Astrocyte (in vitro differentiated cells and primary cell): ENCODE results near the gene PDE11A. TPM values are rescaled to one million over a fixed set of nuclear protein-coding genes. Genes with fewer than 3 reads are reported as not detected.
"Not testable (repeated sequence)": the region's sequence is repeated elsewhere in the genome, so short reads cannot be mapped to it uniquely, and the experiment has no call there.

ENCODE experiments used
- DNase-seq: peaks from one replicate; pipeline ENCODE4 v3.0.0-alpha.2; 2010; ENCODE audit warnings: low read depth
- FAIRE-seq: peaks from 2 replicates; lab custom pipeline; 2011; peaks lifted over from hg19 to GRCh38; lab: Jason Lieb, UNC
- H2AFZ ChIP-seq: 2 replicates; pipeline ENCODE4 v1.6.0; 2012; ENCODE audit warnings: low read depth, low read length, inconsistent platforms
- H3K27ac ChIP-seq: 2 replicates; pipeline ENCODE4 v1.5.1; 2011; ENCODE audit warnings: low read depth, low read length, inconsistent platforms
- H3K27me3 ChIP-seq: 2 replicates; pipeline ENCODE4 v1.6.0; 2011; ENCODE audit warnings: low read length, inconsistent platforms; ENCODE audit not compliant: insufficient read depth
- H3K36me3 ChIP-seq: 2 replicates; pipeline ENCODE4 v1.5.1; 2011; ENCODE audit warnings: low read length, inconsistent platforms; ENCODE audit not compliant: insufficient read depth
- H3K4me1 ChIP-seq: 2 replicates; pipeline ENCODE4 v1.5.1; 2011; ENCODE audit warnings: low read length, inconsistent platforms; ENCODE audit not compliant: insufficient read depth
- H3K4me2 ChIP-seq: 2 replicates; pipeline ENCODE4 v1.6.0; 2012; ENCODE audit warnings: low read length, inconsistent platforms
- H3K4me3 ChIP-seq: 2 replicates; pipeline ENCODE4 v1.5.1; 2011; ENCODE audit warnings: low read depth, mild to moderate bottlenecking, low read length, inconsistent platforms; ENCODE audit not compliant: insufficient read depth
- H3K79me2 ChIP-seq: 2 replicates; pipeline ENCODE4 v1.6.0; 2012; ENCODE audit warnings: mild to moderate bottlenecking, low read length, inconsistent platforms; ENCODE audit not compliant: insufficient read depth
- H3K9ac ChIP-seq: 2 replicates; pipeline ENCODE4 v1.6.0; 2012; ENCODE audit warnings: mild to moderate bottlenecking, low read length, inconsistent platforms
- H3K9me3 ChIP-seq: 2 replicates; pipeline ENCODE4 v1.5.1; 2012; ENCODE audit warnings: low read depth, mild to moderate bottlenecking, low read length, inconsistent platforms; ENCODE audit not compliant: insufficient read depth
- H4K20me1 ChIP-seq: 2 replicates; pipeline ENCODE4 v1.6.0; 2012; ENCODE audit warnings: low read length, inconsistent platforms; ENCODE audit not compliant: insufficient read depth
- H3K27ac Mint-ChIP-seq: one replicate; pipeline ENCODE4 v1.8.0; 2021; ENCODE audit warnings: mild to moderate bottlenecking, mixed read lengths; ENCODE audit not compliant: unreplicated experiment
- H3K27me3 Mint-ChIP-seq: one replicate; pipeline ENCODE4 v1.8.0; 2021; ENCODE audit warnings: low read depth, mixed read lengths; ENCODE audit not compliant: unreplicated experiment
- H3K36me3 Mint-ChIP-seq: one replicate; pipeline ENCODE4 v1.8.0; 2021; ENCODE audit warnings: low read depth, mixed read lengths; ENCODE audit not compliant: unreplicated experiment
- H3K4me1 Mint-ChIP-seq: one replicate; pipeline ENCODE4 v1.8.0; 2021; ENCODE audit warnings: low read depth, mixed read lengths; ENCODE audit not compliant: unreplicated experiment
- H3K4me3 Mint-ChIP-seq: one replicate; pipeline ENCODE4 v1.8.0; 2021; ENCODE audit warnings: mild to moderate bottlenecking, moderate library complexity, mixed read lengths; ENCODE audit not compliant: unreplicated experiment
- H3K9me3 Mint-ChIP-seq: one replicate; pipeline ENCODE4 v1.8.0; 2021; ENCODE audit warnings: mild to moderate bottlenecking, mixed read lengths; ENCODE audit not compliant: unreplicated experiment
- CTCF ChIP-seq: IDR thresholded peaks from 2 replicates; pipeline ENCODE4 v1.5.1; 2011; ENCODE audit warnings: low read depth, mild to moderate bottlenecking, inconsistent platforms, low read length, moderate library complexity; ENCODE audit not compliant: insufficient read depth
- EZH2 ChIP-seq: IDR thresholded peaks from 2 replicates; pipeline ENCODE4 v1.6.1; 2012; ENCODE audit warnings: mild to moderate bottlenecking, low read length, inconsistent platforms; ENCODE audit not compliant: insufficient read depth
- total RNA-seq: library from RNA; stranded (reverse); gene quantifications from 2 replicates; pipeline ENCODE4 v1.2.1, GENCODE V29; 2021

Gene PDE11A
- total RNA-seq, 1 donor from 2014 or later: 0.45 TPM

- H2AFZ ChIP-seq: no peak overlapping the region
- TF ChIP-seq CTCF (no peak), EZH2 (no peak)
- no peaks in the 10 kb centered on the region for H3K9me3 ChIP-seq
- no peak overlapping the region for H3K27ac Mint-ChIP-seq
- no peaks in the 10 kb centered on the region for H3K27me3 Mint-ChIP-seq
- no peaks in the 10 kb centered on the region for H3K36me3 Mint-ChIP-seq
- H3K4me3 Mint-ChIP-seq: no peak overlapping the region
- H3K27ac ChIP-seq: no peak overlapping the region
- no peaks in the 10 kb centered on the region for H3K4me1 Mint-ChIP-seq
- no peaks in the 10 kb centered on the region for H3K9me3 Mint-ChIP-seq
- no peaks in the 10 kb centered on the region for H3K79me2 ChIP-seq
- no peaks in the 10 kb centered on the region for H3K36me3 ChIP-seq
- no peak overlapping the region for H3K4me2 ChIP-seq
- H3K27me3 ChIP-seq: no peaks in the 10 kb centered on the region
- no peak for DNase-seq
- H3K9ac ChIP-seq: no peak overlapping the region
- no peaks in the 10 kb centered on the region for H4K20me1 ChIP-seq
- no peak for FAIRE-seq
- no peaks in the 10 kb centered on the region for H3K4me1 ChIP-seq
- H3K4me3 ChIP-seq: no peak overlapping the region
Observed at GRCh38 chr2:178044836-178045235, 27.7 kb downstream of the PDE11A start.

- Histone ChIP-seq H3K9ac (no peak overlapping the region), H3K4me3 (no peak overlapping the region), H2AFZ (no peak overlapping the region), H3K4me2 (no peak overlapping the region), H3K27ac (no peak overlapping the region), H3K9me3 (no peaks in the 10 kb centered on the region), H4K20me1 (no peaks in the 10 kb centered on the region), H3K4me1 (no peaks in the 10 kb centered on the region), H3K36me3 (no peaks in the 10 kb centered on the region), H3K79me2 (no peaks in the 10 kb centered on the region), H3K27me3 (no peaks in the 10 kb centered on the region)
- H3K9me3 Mint-ChIP-seq: no peaks in the 10 kb centered on the region
- DNase-seq: no peak
- TF ChIP-seq EZH2: no peak
- TF ChIP-seq CTCF: no peak
- no peak overlapping the region for H3K27ac Mint-ChIP-seq
- H3K4me1 Mint-ChIP-seq: no peaks in the 10 kb centered on the region
- H3K4me3 Mint-ChIP-seq: no peak overlapping the region
- H3K36me3 Mint-ChIP-seq: no peaks in the 10 kb centered on the region
- no peaks in the 10 kb centered on the region for H3K27me3 Mint-ChIP-seq
- no peak for FAIRE-seq
Observed at GRCh38 chr2:178043266-178043665, 29.3 kb downstream of the PDE11A start.

GRCh38 chr2:178033583-178033982, 39.0 kb downstream of the PDE11A start:
- H3K36me3 ChIP-seq, H4K20me1 ChIP-seq, H3K9me3 Mint-ChIP-seq, DNase-seq, H3K4me3 Mint-ChIP-seq, H2AFZ ChIP-seq, H3K9me3 ChIP-seq, FAIRE-seq, H3K4me1 ChIP-seq, H3K36me3 Mint-ChIP-seq, H3K4me1 Mint-ChIP-seq, H3K79me2 ChIP-seq, H3K27me3 ChIP-seq, H3K27ac ChIP-seq, H3K4me3 ChIP-seq, H3K27ac Mint-ChIP-seq, H3K4me2 ChIP-seq, H3K9ac ChIP-seq, H3K27me3 Mint-ChIP-seq: not testable (repeated sequence)
